Cardiac fibroblast (primary cell): Measurements from ENCODE around the gene ADD1.

Experiments
- DNase-seq, 2 donors: peaks; one replicate each; pipeline versions ENCODE4 v3.0.0 to v3.0.0-alpha.2; 2010; ENCODE audit warnings: low read depth in 2 of 2
- H3K4me3 ChIP-seq, 2 donors: replicated peaks in 1 of 2; 1 replicate in 1 of 2; 2 replicates in 1 of 2; pipeline ENCODE4 v1.5.1; 2011; ENCODE audit warnings: low read depth in 2 of 2, low read length in 2 of 2, mild to moderate bottlenecking in 2 of 2, moderate library complexity in 1 of 2
- TF ChIP-seq, protein P1 (sequence below): IDR thresholded peaks from one replicate; pipeline ENCODE4 v1.5.1; 2011; ENCODE audit warnings: low read depth, mild to moderate bottlenecking, low read length, inconsistent platforms

Gene ADD1

DNA sequence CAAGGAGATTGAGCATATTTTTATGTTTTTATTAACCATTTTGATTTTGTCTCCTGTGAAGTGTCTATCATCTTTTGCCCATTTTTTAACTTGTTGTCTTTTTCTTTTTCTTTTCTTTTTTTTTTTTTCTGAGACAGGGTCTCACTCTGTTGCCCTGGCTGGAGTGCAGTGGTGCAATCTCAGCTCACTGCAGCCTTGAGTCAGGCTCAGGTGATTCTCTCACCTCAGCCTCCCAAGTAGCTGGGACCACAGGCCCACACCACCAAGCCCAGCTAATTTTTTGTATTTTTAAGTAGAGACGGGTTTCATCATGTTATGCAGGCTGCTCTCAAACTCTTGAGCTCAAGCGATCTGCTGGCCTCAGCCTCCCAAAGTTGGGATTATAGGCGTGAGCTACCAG lies 4.6 kb upstream of the ADD1 start:
- no peak overlapping the region for H3K4me3 ChIP-seq
- DNase-seq = no peak
- TF ChIP-seq, protein P1, sequence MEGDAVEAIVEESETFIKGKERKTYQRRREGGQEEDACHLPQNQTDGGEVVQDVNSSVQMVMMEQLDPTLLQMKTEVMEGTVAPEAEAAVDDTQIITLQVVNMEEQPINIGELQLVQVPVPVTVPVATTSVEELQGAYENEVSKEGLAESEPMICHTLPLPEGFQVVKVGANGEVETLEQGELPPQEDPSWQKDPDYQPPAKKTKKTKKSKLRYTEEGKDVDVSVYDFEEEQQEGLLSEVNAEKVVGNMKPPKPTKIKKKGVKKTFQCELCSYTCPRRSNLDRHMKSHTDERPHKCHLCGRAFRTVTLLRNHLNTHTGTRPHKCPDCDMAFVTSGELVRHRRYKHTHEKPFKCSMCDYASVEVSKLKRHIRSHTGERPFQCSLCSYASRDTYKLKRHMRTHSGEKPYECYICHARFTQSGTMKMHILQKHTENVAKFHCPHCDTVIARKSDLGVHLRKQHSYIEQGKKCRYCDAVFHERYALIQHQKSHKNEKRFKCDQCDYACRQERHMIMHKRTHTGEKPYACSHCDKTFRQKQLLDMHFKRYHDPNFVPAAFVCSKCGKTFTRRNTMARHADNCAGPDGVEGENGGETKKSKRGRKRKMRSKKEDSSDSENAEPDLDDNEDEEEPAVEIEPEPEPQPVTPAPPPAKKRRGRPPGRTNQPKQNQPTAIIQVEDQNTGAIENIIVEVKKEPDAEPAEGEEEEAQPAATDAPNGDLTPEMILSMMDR = no peak

DNA sequence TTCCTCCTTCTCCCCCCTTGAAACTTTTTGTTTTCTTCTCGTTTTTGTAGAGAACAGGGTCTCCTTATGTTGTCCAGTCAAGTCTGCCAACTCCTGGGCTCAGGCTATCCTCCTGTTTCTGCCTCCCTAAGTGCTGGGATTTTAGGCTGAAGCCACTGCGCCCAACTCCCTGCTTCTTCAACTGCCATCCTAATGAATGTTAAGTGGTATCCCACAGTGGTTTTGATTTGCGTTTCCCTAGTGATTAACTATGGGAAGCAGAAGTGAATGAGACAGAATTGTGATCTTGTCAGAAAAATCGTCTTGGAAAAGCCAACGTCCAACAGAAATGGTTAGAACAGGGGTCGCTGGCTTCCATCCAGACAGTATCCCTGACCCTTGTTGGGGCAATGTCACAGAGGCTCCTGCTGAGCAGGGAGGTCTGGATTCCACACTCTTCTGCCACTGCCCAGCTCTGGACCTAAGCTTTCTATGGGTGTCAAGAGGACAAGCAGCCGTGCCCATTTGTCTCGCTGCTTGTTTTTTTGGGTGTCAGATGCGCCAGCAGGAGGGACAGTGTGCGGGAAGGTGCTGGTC lies 869 bp upstream of the ADD1 start:
- peak overlapping the region; percentile 58 to 82 for H3K4me3 ChIP-seq
- no peak for DNase-seq
- TF ChIP-seq, protein P1 = no peak

- TF ChIP-seq, protein P1 = no peak
- DNase-seq = peak; percentile 35 to 42
- peak overlapping the region; percentile 80 to 82 for H3K4me3 ChIP-seq
These were observed 419 bp downstream of the ADD1 start for GRCh38 chr4:2843941-2844584.

DNA sequence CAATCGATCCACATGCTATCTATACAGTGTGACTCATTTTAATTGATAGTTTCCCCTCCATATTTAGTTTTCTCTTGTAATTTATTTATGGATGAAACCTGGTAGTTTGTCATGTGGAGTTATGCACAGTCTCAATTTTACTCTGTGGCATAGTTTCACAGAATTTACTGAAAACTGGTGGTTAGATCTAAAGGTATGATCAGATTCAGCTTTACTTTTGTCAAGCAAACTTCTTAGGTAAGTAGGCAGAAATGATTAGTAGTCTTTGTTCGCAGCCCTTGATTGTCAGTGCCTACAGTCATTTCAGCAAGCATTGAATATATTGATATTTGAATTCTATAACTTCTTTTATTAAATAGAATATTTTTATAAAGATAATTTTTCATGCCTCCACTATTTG lies 2.5 kb downstream of the ADD1 start:
- DNase-seq = no peak
- no peak overlapping the region for H3K4me3 ChIP-seq
- TF ChIP-seq, protein P1 = no peak

- TF ChIP-seq, protein P1 = no peak
- H3K4me3 ChIP-seq = no peak overlapping the region
- no peak for DNase-seq
These were observed 3.7 kb downstream of the ADD1 start for GRCh38 chr4:2847302-2847871.

GRCh38 chr4:2848449-2848848 lies 4.8 kb downstream of the ADD1 start:
- TF ChIP-seq, protein P1 = no peak
- no peak overlapping the region for H3K4me3 ChIP-seq
- peak; percentile 22 to 40 for DNase-seq
